ENCODE results near the gene OST4.

DNA sequence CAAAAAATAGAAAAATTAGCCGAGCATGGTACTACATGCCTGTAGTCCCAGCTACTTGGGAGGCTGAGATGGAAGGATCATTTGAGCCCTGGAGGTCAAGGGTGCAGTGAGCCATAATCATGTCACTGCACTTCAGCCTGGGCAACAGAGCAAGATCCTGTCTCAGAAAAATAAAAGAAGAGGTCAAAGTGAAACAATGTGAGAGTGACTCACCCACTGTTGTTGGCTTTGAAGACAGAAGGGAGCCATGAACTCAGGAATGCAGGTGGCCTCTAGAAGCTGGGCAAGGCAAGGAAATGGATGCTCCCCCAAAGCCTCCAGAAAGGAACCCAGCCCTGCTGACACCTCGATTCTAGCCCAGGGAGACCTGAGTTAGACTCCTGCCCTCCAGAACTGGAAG is 42.4 kb downstream of the OST4 start:
- no peak for TF ChIP-seq EGR1 (IDR thresholded peaks at IDR 0.05)
- TF ChIP-seq EP300 (IDR thresholded peaks at IDR 0.05; ENCODE audit: borderline replicate concordance): no peak
- no peak for TF ChIP-seq RAD21 (IDR thresholded peaks at IDR 0.05; ENCODE audit: low read depth)
- TF ChIP-seq, protein P1, sequence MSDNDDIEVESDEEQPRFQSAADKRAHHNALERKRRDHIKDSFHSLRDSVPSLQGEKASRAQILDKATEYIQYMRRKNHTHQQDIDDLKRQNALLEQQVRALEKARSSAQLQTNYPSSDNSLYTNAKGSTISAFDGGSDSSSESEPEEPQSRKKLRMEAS (IDR thresholded peaks at IDR 0.05): no peak
- no peak for TF ChIP-seq CEBPB (IDR thresholded peaks at IDR 0.05)
- TF ChIP-seq, protein P2, sequence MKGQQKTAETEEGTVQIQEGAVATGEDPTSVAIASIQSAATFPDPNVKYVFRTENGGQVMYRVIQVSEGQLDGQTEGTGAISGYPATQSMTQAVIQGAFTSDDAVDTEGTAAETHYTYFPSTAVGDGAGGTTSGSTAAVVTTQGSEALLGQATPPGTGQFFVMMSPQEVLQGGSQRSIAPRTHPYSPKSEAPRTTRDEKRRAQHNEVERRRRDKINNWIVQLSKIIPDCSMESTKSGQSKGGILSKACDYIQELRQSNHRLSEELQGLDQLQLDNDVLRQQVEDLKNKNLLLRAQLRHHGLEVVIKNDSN (IDR thresholded peaks at IDR 0.05): no peak
